T-helper 17 cell (primary cell): ENCODE measurements around the gene UQCRHL. TPM values are rescaled to one million over a fixed set of nuclear protein-coding genes. Genes with fewer than 3 reads are reported as not detected.

Experiments
- total RNA-seq, 4 donors: library from RNA in 2 of 4; stranded (reverse) in 2 of 4; gene quantifications; one replicate each; pipeline ENCODE4 v1.2.3 and lab custom pipeline; 2022 to 2026

The UQCRHL gene
- total RNA-seq, 2 donors from 2014 or later, result 0.65 to 0.81 TPM

Other genes starting within 250 kb of the UQCRHL start
- gene AGMAT, start 222.6 kb downstream of the UQCRHL start, total RNA-seq, result 1 to 10 TPM; 5.7 to 6.8 TPM
- gene DDI2, start 190.2 kb downstream of the UQCRHL start, total RNA-seq, result 10 to 100 TPM; 27.5 to 31.1 TPM
- 10 to 100 TPM; 54.8 to 72.8 TPM for gene PLEKHM2, start 123.3 kb downstream of the UQCRHL start, total RNA-seq
- 1 to 10 TPM; 1.5 to 1.9 TPM for gene SLC25A34, start 71.4 kb downstream of the UQCRHL start, total RNA-seq
- gene TMEM82, start 65.2 kb downstream of the UQCRHL start, total RNA-seq, result not detected
- under 1 TPM in 1 of 2 donors, not detected in 1; 0.21 TPM for gene FBLIM1, start 48.9 kb downstream of the UQCRHL start, total RNA-seq
- gene SPEN, start 40.1 kb upstream of the UQCRHL start, total RNA-seq, result 10 to 100 TPM; 73.8 to 79.1 TPM
- gene ZBTB17, start 168.5 kb upstream of the UQCRHL start, total RNA-seq, result 10 to 100 TPM; 71.7 to 99.0 TPM
- not detected for gene SRARP, start 196.6 kb upstream of the UQCRHL start, total RNA-seq
- gene HSPB7, start 210.4 kb upstream of the UQCRHL start, total RNA-seq, result not detected
- gene CLCNKA, start 214.4 kb upstream of the UQCRHL start, total RNA-seq, result not detected
- gene CLCNKB, start 236.1 kb upstream of the UQCRHL start, total RNA-seq, result not detected